Bronchial epithelial cell (primary cell): ENCODE results near the gene LCN6. TPM values are rescaled to one million over a fixed set of nuclear protein-coding genes. Genes with fewer than 3 reads are reported as not detected.
A peak's percentile ranks its signal among the peaks of the same experiment; 100 is the strongest.
"Not testable (repeated sequence)": the region's sequence is repeated elsewhere in the genome, so short reads cannot be mapped to it uniquely, and the experiment has no call there.

Experiments
- DNase-seq: peaks from one replicate; pipeline ENCODE4 v3.0.0-alpha.2; 2010; ENCODE audit warnings: low read depth
- FAIRE-seq: peaks from 2 replicates; lab custom pipeline; 2011; peaks lifted over from hg19 to GRCh38; lab: Jason Lieb, UNC
- H3K27me3 ChIP-seq: 2 replicates; pipeline ENCODE4 v1.5.1; 2011; ENCODE audit warnings: low read length; ENCODE audit not compliant: control insufficient read depth, insufficient read depth
- H3K36me3 ChIP-seq: 2 replicates; pipeline ENCODE4 v1.5.1; 2011; ENCODE audit warnings: low read length; ENCODE audit not compliant: control insufficient read depth, insufficient read depth
- H3K4me3 ChIP-seq: 2 replicates; pipeline ENCODE4 v1.5.1; 2011; ENCODE audit warnings: mild to moderate bottlenecking, low read depth, low read length, control low read depth
- CTCF ChIP-seq: IDR thresholded peaks from 2 replicates; pipeline ENCODE4 v1.5.1; 2011; ENCODE audit warnings: mild to moderate bottlenecking, moderate library complexity, low read length, control low read depth, inconsistent platforms; ENCODE audit not compliant: insufficient read depth, severe bottlenecking
- total RNA-seq: library from RNA; depleted of rRNA; stranded (reverse); fragments of >200 nt; gene quantifications from 2 replicates; pipeline ENCODE4 v1.2.1, GENCODE V29; 2014

Gene LCN6
- total RNA-seq, 1 donor from 2014 or later: not detected

- H3K27me3 ChIP-seq: no peaks in the 10 kb centered on the region
- no peaks in the 10 kb centered on the region for H3K36me3 ChIP-seq
- no peak overlapping the region for H3K4me3 ChIP-seq
- FAIRE-seq (no peak), DNase-seq (no peak)
- no peak for TF ChIP-seq CTCF
These were observed 9.0 kb upstream of the LCN6 start for GRCh38 chr9:136757328-136757727.

GRCh38 chr9:136756836-136757235 lies 8.5 kb upstream of the LCN6 start:
- TF ChIP-seq CTCF: no peak
- no peak for FAIRE-seq
- Histone ChIP-seq H3K36me3 (no peaks in the 10 kb centered on the region), H3K4me3 (no peak overlapping the region), H3K27me3 (no peaks in the 10 kb centered on the region)
- DNase-seq: no peak

- no peaks in the 10 kb centered on the region for H3K36me3 ChIP-seq
- no peak overlapping the region for H3K4me3 ChIP-seq
- H3K27me3 ChIP-seq: no peaks in the 10 kb centered on the region
- no peak for TF ChIP-seq CTCF
- no peak for DNase-seq
- FAIRE-seq: no peak
These were observed 7.8 kb upstream of the LCN6 start for GRCh38 chr9:136756134-136756438.

GRCh38 chr9:136755302-136756133 lies 7.2 kb upstream of the LCN6 start:
- H3K4me3 ChIP-seq, DNase-seq, H3K27me3 ChIP-seq, H3K36me3 ChIP-seq: not testable (repeated sequence)
- FAIRE-seq: peak; percentile 99

- H3K36me3 ChIP-seq: no peaks in the 10 kb centered on the region
- H3K27me3 ChIP-seq: no peaks in the 10 kb centered on the region
- H3K4me3 ChIP-seq: no peak overlapping the region
- no peak for FAIRE-seq
- TF ChIP-seq CTCF: no peak
- DNase-seq: no peak
These were observed 6.4 kb upstream of the LCN6 start for GRCh38 chr9:136754626-136755301.

- DNase-seq (no peak), FAIRE-seq (no peak)
- Histone ChIP-seq H3K27me3 (no peaks in the 10 kb centered on the region), H3K36me3 (no peaks in the 10 kb centered on the region), H3K4me3 (no peak overlapping the region)
- no peak for TF ChIP-seq CTCF
These were observed 5.8 kb upstream of the LCN6 start for GRCh38 chr9:136754059-136754572.
